Trophoblast cell (in vitro differentiated cells and primary cell): ENCODE results near the gene SLC35E3.

Experiments used
- DNase-seq, 2 donors: peaks; one replicate each; pipeline ENCODE4 v3.0.0-alpha.2; 2016
- H2AFZ ChIP-seq: 2 replicates; pipeline ENCODE4 v1.6.1; 2013; ENCODE audit warnings: low read length, moderate library complexity, mild to moderate bottlenecking; ENCODE audit not compliant: insufficient read depth, poor library complexity
- H2AK5ac ChIP-seq: 2 replicates; pipeline ENCODE4 v1.6.1; 2013; ENCODE audit warnings: mild to moderate bottlenecking, low read length
- H2BK120ac ChIP-seq: 2 replicates; pipeline ENCODE4 v1.6.1; 2013; ENCODE audit warnings: low read length, mild to moderate bottlenecking, moderate library complexity; ENCODE audit not compliant: insufficient read depth, poor library complexity
- H2BK12ac ChIP-seq: 2 replicates; pipeline ENCODE4 v1.6.1; 2013; ENCODE audit warnings: mild to moderate bottlenecking, low read length, moderate library complexity
- H2BK5ac ChIP-seq: 2 replicates; pipeline ENCODE4 v1.6.1; 2013; ENCODE audit warnings: low read length, low read depth, moderate library complexity, mild to moderate bottlenecking; ENCODE audit not compliant: poor library complexity
- H3K14ac ChIP-seq: 2 replicates; pipeline ENCODE4 v1.6.1; 2013; ENCODE audit warnings: mild to moderate bottlenecking, low read length
- H3K18ac ChIP-seq: 2 replicates; pipeline ENCODE4 v1.6.1; 2013; ENCODE audit warnings: mild to moderate bottlenecking, low read length
- H3K23ac ChIP-seq: 2 replicates; pipeline ENCODE4 v1.6.1; 2013; ENCODE audit warnings: low read length
- H3K27ac ChIP-seq: 2 replicates; pipeline ENCODE4 v1.5.1; 2013; ENCODE audit warnings: low read depth, mild to moderate bottlenecking, inconsistent platforms, low read length, moderate library complexity
- H3K27me3 ChIP-seq: 2 replicates; pipeline ENCODE4 v1.6.1; 2013; ENCODE audit warnings: inconsistent platforms, mild to moderate bottlenecking, low read length, moderate library complexity; ENCODE audit not compliant: insufficient read depth
- H3K36me3 ChIP-seq, 2 experiments: 1 replicate in 1 of 2; 2 replicates in 1 of 2; pipeline ENCODE4 v1.6.1; 2013; ENCODE audit warnings: low read length in 2 of 2, mild to moderate bottlenecking in 2 of 2, moderate library complexity in 1 of 2; ENCODE audit not compliant: insufficient read depth in 2 of 2, control insufficient read depth in 1 of 2
- H3K4ac ChIP-seq: 2 replicates; pipeline ENCODE4 v1.6.1; 2013; ENCODE audit warnings: low read depth, mild to moderate bottlenecking, low read length, moderate library complexity
- H3K4me1 ChIP-seq, 2 experiments: 1 replicate in 1 of 2; 2 replicates in 1 of 2; pipeline ENCODE4 v1.6.1; 2013; ENCODE audit warnings: low read length in 2 of 2, mild to moderate bottlenecking in 2 of 2, moderate library complexity in 1 of 2; ENCODE audit not compliant: insufficient read depth in 2 of 2, control insufficient read depth in 1 of 2
- H3K4me2 ChIP-seq: 2 replicates; pipeline ENCODE4 v1.6.1; 2013; ENCODE audit warnings: inconsistent platforms, mild to moderate bottlenecking, low read length, moderate library complexity
- H3K4me3 ChIP-seq: 2 replicates; pipeline ENCODE4 v1.5.1; 2013; ENCODE audit warnings: mild to moderate bottlenecking, low read depth, low read length, inconsistent platforms
- H3K79me1 ChIP-seq: one replicate; pipeline ENCODE4 v1.6.1; 2013; ENCODE audit warnings: low read length
- H3K79me2 ChIP-seq: 2 replicates; pipeline ENCODE4 v1.6.1; 2013; ENCODE audit warnings: low read length, mild to moderate bottlenecking; ENCODE audit not compliant: control insufficient read depth, insufficient read depth, poor library complexity
- H3K9ac ChIP-seq: 2 replicates; pipeline ENCODE4 v1.6.1; 2013; ENCODE audit warnings: mild to moderate bottlenecking, low read length
- H3K9me3 ChIP-seq: 2 replicates; pipeline ENCODE4 v1.6.1; 2013; ENCODE audit warnings: low read depth, mild to moderate bottlenecking, control low read depth, inconsistent platforms, low read length; ENCODE audit not compliant: insufficient read depth
- H4K12ac ChIP-seq: 2 replicates; pipeline ENCODE4 v1.6.1; 2013; ENCODE audit warnings: low read depth, mild to moderate bottlenecking, low read length, moderate library complexity
- H4K8ac ChIP-seq: 2 replicates; pipeline ENCODE4 v1.6.1; 2013; ENCODE audit warnings: low read depth, mild to moderate bottlenecking, low read length, moderate library complexity
- H4K91ac ChIP-seq: one replicate; pipeline ENCODE4 v1.6.1; 2013; ENCODE audit warnings: low read depth, mild to moderate bottlenecking, low read length, moderate library complexity
- WGBS: extraction: QIAGEN DNeasy Blood & Tissue Kit; methylation state at CpG from one replicate; pipeline ENCODE4 v1.1.7; 2013; ENCODE audit warnings: missing lambda C conversion rate; ENCODE audit not compliant: insufficient read length, insufficient coverage; ENCODE audit errors: extremely low coverage; 5-methylcytosine and 5-hydroxymethylcytosine counted together

SLC35E3 gene

DNA sequence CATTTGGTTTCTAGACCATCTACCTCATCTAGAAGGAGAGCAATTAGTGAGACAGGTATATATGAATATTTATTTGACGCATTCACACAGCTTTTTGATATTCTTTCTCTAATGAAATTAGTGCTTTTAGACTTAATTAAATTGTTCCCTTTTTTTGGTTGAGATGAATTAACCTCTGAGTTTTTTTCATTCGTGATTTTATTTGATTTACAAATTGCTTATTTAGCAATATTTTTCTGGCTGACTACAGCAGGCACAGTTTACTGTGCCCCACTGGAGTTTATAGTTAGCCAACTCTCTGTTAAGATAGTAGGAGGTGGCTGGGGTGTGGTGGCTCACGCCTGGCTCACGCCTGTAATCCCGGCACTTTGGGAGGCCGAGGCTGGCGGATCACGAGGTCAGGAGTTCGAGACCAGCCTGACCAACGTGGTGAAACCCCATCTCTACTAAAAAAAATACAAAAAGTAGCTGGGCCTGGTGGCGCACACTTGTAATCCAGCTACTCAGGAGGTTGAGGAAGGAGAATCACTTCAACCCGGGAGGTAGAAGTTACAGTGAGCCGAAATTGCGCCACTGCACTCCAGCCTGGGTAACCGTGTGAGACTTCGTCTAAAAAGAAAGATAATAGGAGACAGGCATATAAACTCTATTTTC, 78.7 kb downstream of the SLC35E3 start:
- H4K91ac ChIP-seq: no peak overlapping the region
- no peak overlapping the region for H3K14ac ChIP-seq
- H3K4me3 ChIP-seq: no peak overlapping the region
- no peak overlapping the region for H2AK5ac ChIP-seq
- no peak overlapping the region for H2AFZ ChIP-seq
- H2BK120ac ChIP-seq: no peak overlapping the region
- no peak overlapping the region for H3K4ac ChIP-seq
- no peak overlapping the region for H4K12ac ChIP-seq
- H3K9me3 ChIP-seq: no peaks in the 10 kb centered on the region
- H3K36me3 ChIP-seq: peaks cover 38 to 43% of the 10 kb centered on the region in 2 experiments
- no peaks in the 10 kb centered on the region for H3K79me2 ChIP-seq
- no peak overlapping the region for H3K23ac ChIP-seq
- WGBS: no CpG with 5 or more reads among the region's 16 CpGs
- H3K4me2 ChIP-seq: no peak overlapping the region
- no peaks in the 10 kb centered on the region for H3K79me1 ChIP-seq
- no peaks in the 10 kb centered on the region for H3K4me1 ChIP-seq
- no peak overlapping the region for H2BK12ac ChIP-seq
- no peak overlapping the region for H3K9ac ChIP-seq
- H3K27me3 ChIP-seq: no peaks in the 10 kb centered on the region
- DNase-seq: no peak
- no peak overlapping the region for H2BK5ac ChIP-seq
- no peak overlapping the region for H3K18ac ChIP-seq
- H4K8ac ChIP-seq: peak overlapping the region; percentile 47
- H3K27ac ChIP-seq: no peak overlapping the region

GRCh38 chr12:68825569-68826217, 79.7 kb downstream of the SLC35E3 start:
- Histone ChIP-seq H3K4me2 (no peak overlapping the region), H3K36me3 (peaks cover 38 to 43% of the 10 kb centered on the region in 2 experiments), H3K79me1 (no peaks in the 10 kb centered on the region), H3K27ac (no peak overlapping the region), H2AK5ac (no peak overlapping the region), H2BK12ac (no peak overlapping the region), H4K8ac (no peak overlapping the region), H4K12ac (no peak overlapping the region), H2BK5ac (no peak overlapping the region), H3K14ac (no peak overlapping the region), H3K4me3 (no peak overlapping the region), H3K23ac (no peak overlapping the region), H3K79me2 (no peaks in the 10 kb centered on the region), H2AFZ (no peak overlapping the region), H2BK120ac (no peak overlapping the region), H3K4me1 (no peaks in the 10 kb centered on the region), H3K4ac (no peak overlapping the region), H3K27me3 (no peaks in the 10 kb centered on the region), H3K9ac (no peak overlapping the region), H4K91ac (no peak overlapping the region), H3K9me3 (no peaks in the 10 kb centered on the region), H3K18ac (no peak overlapping the region)
- no CpG with 5 or more reads among the region's 11 CpGs for WGBS
- peak; percentile 82 to 91 for DNase-seq

DNA sequence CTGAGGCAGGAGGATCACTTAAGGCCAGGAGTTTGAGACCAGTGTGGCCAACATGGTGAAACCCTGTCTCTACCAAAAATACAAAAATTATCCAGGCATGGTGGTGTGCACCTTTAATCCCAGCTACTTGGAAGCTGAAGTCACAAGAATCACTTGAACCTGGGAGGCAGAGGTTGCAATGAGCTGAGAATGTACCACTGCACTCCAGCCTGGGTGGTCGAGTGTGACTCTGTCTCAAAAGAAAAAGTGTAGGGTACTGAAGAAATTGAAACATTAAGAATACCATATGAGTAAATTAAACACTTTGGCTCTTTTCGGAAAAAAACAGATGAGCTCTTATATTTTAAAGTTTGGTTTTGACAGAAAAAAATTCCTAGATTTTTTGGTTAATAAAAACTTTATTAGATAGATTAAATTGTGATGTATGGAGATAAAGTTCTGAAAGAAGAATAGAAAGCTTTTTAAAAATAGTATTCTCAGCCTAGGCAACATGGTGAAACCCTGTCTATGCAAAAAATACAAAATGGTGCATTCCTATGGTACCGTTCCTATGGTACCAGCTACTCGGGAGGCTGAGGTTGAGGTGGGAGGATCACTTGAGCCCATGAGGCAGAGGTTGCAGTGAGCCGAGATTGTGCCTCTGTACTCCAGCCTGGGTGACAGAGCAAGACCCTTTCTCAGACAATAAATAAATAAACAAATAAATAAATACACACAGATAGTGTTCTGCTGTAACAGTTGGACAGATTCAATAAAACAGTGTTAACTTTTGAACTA, 82.1 kb downstream of the SLC35E3 start:
- no peak for DNase-seq
- Histone ChIP-seq H3K36me3 (peaks cover 39% of the 10 kb centered on the region in 2 experiments), H3K4me2 (no peak overlapping the region), H3K23ac (no peak overlapping the region), H3K79me2 (peaks cover 2% of the 10 kb centered on the region), H4K8ac (no peak overlapping the region), H2BK12ac (no peak overlapping the region), H3K9me3 (no peaks in the 10 kb centered on the region), H3K79me1 (no peaks in the 10 kb centered on the region), H4K12ac (no peak overlapping the region), H3K27me3 (no peaks in the 10 kb centered on the region), H3K4me1 (peaks cover 0 to 5% of the 10 kb centered on the region in 2 experiments), H3K14ac (no peak overlapping the region), H4K91ac (no peak overlapping the region), H3K18ac (no peak overlapping the region), H2AK5ac (no peak overlapping the region), H3K4ac (no peak overlapping the region), H2AFZ (no peak overlapping the region), H3K4me3 (no peak overlapping the region), H2BK120ac (no peak overlapping the region), H3K9ac (no peak overlapping the region), H3K27ac (no peak overlapping the region), H2BK5ac (no peak overlapping the region)
- no CpG with 5 or more reads among the region's 5 CpGs for WGBS

GRCh38 chr12:68828672-68829068, 82.7 kb downstream of the SLC35E3 start:
- Histone ChIP-seq H3K4me1 (peaks cover 0 to 5% of the 10 kb centered on the region in 2 experiments), H3K9ac (no peak overlapping the region), H3K4me2 (no peak overlapping the region), H3K9me3 (no peaks in the 10 kb centered on the region), H3K27me3 (no peaks in the 10 kb centered on the region), H3K14ac (no peak overlapping the region), H3K79me1 (no peaks in the 10 kb centered on the region), H3K23ac (no peak overlapping the region), H3K79me2 (peaks cover 2% of the 10 kb centered on the region), H2AFZ (no peak overlapping the region), H3K4ac (no peak overlapping the region), H2BK12ac (no peak overlapping the region), H2AK5ac (no peak overlapping the region), H4K8ac (no peak overlapping the region), H3K4me3 (no peak overlapping the region), H3K18ac (no peak overlapping the region), H4K91ac (no peak overlapping the region), H3K27ac (no peak overlapping the region), H4K12ac (no peak overlapping the region), H3K36me3 (peaks cover 39 to 40% of the 10 kb centered on the region in 2 experiments), H2BK120ac (no peak overlapping the region), H2BK5ac (no peak overlapping the region)
- WGBS: no CpG with 5 or more reads among the region's 7 CpGs
- peak in 1 of 2 donors; percentile 32 for DNase-seq
